ENCODE measurements around the gene GPR108.
"Not testable (repeated sequence)": the region's sequence is repeated elsewhere in the genome, so short reads cannot be mapped to it uniquely, and the experiment has no call there.

Gene GPR108

GRCh38 chr19:6761053-6761676 lies 23.8 kb upstream of the GPR108 start:
- DNase-seq (ENCODE audit: low read depth in 2 of 2, low spot score in 1 of 2) = no peak

GRCh38 chr19:6760606-6761005 lies 23.2 kb upstream of the GPR108 start:
- no peak for DNase-seq (ENCODE audit: low read depth in 2 of 2, low spot score in 1 of 2)

GRCh38 chr19:6754653-6755463 lies 17.5 kb upstream of the GPR108 start:
- DNase-seq (ENCODE audit: low read depth in 2 of 2, low spot score in 1 of 2) = no peak

GRCh38 chr19:6754136-6754535 lies 16.8 kb upstream of the GPR108 start:
- DNase-seq (ENCODE audit: low read depth in 2 of 2, low spot score in 1 of 2) = no peak

- peak; percentile 43 to 50 for DNase-seq (ENCODE audit: low read depth in 2 of 2, low spot score in 1 of 2)
Observed at GRCh38 chr19:6753178-6754031, 16.0 kb upstream of the GPR108 start.

GRCh38 chr19:6752256-6753177 lies 15.1 kb upstream of the GPR108 start:
- DNase-seq (ENCODE audit: low read depth in 2 of 2, low spot score in 1 of 2) = no peak

- DNase-seq (ENCODE audit: low read depth in 2 of 2, low spot score in 1 of 2) = no peak
Observed at GRCh38 chr19:6751189-6751588, 13.8 kb upstream of the GPR108 start.

GRCh38 chr19:6750062-6750461 lies 12.7 kb upstream of the GPR108 start:
- no peak for DNase-seq (ENCODE audit: low read depth in 2 of 2, low spot score in 1 of 2)

- DNase-seq (ENCODE audit: low read depth in 2 of 2, low spot score in 1 of 2) = not testable (repeated sequence)
Observed at GRCh38 chr19:6748543-6748942, 11.2 kb upstream of the GPR108 start.

GRCh38 chr19:6745965-6746364 lies 8.6 kb upstream of the GPR108 start:
- DNase-seq (ENCODE audit: low read depth in 2 of 2, low spot score in 1 of 2) = no peak

- DNase-seq (ENCODE audit: low read depth in 2 of 2, low spot score in 1 of 2) = no peak
Observed at GRCh38 chr19:6744381-6745301, 7.3 kb upstream of the GPR108 start.

- no peak for DNase-seq (ENCODE audit: low read depth in 2 of 2, low spot score in 1 of 2)
Observed at GRCh38 chr19:6743714-6744380, 6.5 kb upstream of the GPR108 start.

GRCh38 chr19:6743066-6743465 lies 5.7 kb upstream of the GPR108 start:
- DNase-seq (ENCODE audit: low read depth in 2 of 2, low spot score in 1 of 2) = no peak

GRCh38 chr19:6740589-6741343 lies 3.4 kb upstream of the GPR108 start:
- no peak for DNase-seq (ENCODE audit: low read depth in 2 of 2, low spot score in 1 of 2)

- DNase-seq (ENCODE audit: low read depth in 2 of 2, low spot score in 1 of 2) = no peak
Observed at GRCh38 chr19:6739883-6740588, 2.7 kb upstream of the GPR108 start.

GRCh38 chr19:6739390-6739882 lies 2.1 kb upstream of the GPR108 start, which contains the start of gene TRIP10:
TSS of gene TRIP10 (plus strand) at chr19:6739680. CDS start at chr19:6739762, 82 bp downstream.
- DNase-seq (ENCODE audit: low read depth in 2 of 2, low spot score in 1 of 2) = peak; percentile 48 to 63

- DNase-seq (ENCODE audit: low read depth in 2 of 2, low spot score in 1 of 2) = no peak
Observed at GRCh38 chr19:6738787-6739389, 1.5 kb upstream of the GPR108 start.
